Stimulated activated CD8-positive, alpha-beta memory T cell treated with anti-CD3 and anti-CD28 coated beads, Interleukin-15, amount 100 ng/mL, for 1 hour (primary cell): Measurements from ENCODE around the gene ZNF185.
"Not testable (repeated sequence)": the region's sequence is repeated elsewhere in the genome, so short reads cannot be mapped to it uniquely, and the experiment has no call there.

ENCODE experiments used
- DNase-seq: peaks from one replicate; pipeline ENCODE4 v3.0.0-alpha.2; 2020; ENCODE audit warnings: low read depth

ZNF185 gene

DNA sequence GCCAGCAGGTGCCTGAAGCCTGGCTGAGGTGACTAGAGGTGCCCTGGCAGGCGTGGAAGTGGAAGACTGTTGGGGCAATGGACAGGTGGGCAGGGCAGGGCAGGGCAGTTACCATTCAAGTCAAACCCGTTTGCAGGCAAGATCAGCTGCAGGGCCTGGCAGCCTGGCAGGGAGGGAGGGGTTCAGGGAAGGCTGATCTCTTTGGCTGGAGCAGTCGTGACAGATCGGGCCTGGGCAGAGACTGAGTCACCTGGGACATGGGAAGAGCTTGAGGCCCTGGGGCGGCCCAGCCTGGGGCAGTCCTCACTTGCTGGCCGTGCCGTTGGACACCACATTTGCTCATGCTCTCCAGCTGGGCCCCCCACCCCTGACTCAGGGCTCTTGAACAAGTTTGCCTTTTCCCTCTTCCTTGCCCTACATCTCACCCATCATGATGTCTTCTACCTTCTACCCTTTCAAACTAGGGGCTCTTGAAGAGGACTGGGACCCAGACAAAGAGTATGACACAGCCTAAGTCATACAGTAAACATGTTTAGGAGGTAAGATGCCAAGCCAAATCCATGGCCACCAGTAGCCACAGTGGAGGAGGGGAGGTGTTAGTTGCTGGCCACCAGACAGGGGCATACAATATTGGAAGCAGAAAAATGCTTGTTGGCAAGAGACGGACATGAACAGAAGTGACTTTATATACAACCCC lies 2.0 kb upstream of the ZNF185 start:
- DNase-seq: no peak

DNA sequence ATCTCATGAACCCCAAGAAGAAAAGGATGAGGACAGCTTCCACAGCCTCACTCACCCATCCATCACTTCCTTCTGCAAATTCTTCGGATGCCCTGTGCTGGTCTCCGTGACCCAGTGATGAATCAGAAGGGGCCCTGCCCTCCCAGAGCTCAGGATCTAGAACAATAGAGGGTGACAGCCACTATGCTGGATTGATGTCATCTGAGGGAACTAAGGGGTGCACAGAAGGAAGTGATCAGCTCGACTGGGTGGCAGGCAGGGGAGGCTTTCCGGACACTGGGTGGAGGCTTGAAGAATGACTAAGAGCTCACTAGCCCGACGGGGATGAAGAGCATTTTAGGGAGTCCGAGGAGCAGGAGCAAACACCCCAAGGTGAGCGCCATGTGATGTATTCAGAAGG lies 1.4 kb upstream of the ZNF185 start:
- no peak for DNase-seq

DNA sequence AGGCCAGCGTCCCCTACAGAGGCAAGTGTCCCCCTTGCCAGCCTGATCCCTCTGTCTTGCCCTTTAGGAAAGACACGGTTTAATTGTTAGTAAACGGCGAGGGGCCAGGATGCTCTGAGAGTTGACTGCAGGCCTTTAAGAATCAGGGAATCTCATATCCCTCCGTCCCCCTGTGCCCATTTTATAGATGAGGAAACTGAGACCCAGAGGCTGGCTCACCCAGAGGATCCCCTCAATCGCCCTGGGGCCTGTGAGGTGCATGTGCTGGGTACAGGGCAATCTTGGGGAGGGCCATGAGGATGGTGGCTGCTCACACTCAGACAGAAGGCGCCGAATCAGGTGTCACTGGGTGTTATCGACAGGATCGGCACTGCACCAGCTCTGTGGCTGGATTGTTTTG lies 575 bp downstream of the ZNF185 start:
- no peak for DNase-seq

DNA sequence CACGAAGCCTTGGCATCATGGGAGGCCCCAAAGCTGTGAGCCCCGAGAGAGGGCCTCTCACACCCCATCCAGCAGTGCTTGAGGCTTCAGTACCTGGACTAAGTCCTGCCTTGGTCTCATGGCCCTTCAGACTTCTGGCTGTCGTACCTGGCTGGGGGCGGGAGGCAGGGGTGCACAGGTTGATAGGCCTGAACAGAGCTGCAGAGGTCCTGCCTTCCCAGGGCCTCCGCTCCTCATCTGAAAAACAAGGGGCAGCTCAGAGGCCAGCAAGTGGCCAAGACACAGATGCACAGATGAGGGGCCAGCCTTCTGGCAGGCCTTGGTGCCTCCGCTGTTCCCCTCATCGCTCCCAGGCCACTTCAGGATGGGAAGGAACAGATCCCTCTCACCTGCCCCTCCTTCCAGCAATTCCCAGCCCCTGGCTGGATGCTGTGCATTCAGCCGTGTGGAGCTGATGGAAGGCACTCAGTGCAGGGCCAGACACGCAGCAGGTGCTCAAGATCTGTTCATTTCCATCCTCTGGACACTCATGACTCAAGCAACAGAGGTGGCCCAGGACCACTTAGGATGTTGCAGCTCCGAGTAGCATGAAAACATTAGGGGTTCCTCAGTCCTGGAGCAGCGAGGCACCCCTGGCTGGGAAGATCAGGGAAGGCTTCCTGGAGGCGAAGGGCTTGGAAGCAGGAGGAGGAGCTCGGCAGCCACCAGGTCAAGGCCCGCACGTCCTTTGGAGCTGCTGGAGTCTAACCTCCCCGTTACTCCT lies 1.4 kb downstream of the ZNF185 start:
- DNase-seq: no peak

DNA sequence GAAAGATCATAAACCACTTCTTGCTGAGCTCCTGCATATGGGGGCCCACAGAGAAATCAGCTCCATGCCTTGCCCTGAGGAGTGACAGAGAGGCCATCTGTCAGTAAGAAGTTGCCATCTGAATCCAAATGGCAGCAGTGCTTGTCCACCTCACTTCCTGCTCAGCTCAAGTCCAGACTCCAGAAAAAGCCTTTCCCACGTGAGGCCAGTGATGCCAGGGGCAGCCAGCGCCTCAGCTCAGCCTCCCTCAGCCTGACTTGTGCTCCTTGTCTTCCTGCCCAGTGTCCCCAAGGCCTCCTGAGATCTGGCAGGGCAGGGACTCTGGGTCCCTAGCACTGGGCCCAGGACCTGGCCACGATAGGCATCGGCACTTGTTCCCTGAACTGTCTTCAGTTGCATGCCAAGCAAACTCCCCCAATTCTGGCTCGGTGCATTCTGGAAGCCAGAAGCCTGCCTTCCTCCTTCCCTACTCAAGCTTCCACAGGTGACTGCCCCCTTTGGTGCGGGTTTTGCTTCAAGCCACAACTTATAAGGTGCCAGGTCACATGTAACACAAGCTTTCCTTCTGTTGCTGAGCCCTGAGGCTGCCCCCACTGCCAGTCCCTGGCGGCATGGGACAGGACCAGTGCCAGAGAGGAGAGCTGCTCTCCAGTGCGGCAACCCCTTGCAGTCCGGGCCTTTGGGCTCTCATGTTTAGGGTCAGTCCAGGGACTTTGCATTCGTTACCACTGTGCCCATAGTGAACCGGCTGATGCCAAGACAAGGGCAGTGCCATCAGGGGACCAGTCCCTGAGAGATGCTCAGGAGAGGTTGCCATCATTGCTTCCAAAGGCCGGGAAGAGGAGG lies 2.2 kb downstream of the ZNF185 start:
- DNase-seq: no peak

DNA sequence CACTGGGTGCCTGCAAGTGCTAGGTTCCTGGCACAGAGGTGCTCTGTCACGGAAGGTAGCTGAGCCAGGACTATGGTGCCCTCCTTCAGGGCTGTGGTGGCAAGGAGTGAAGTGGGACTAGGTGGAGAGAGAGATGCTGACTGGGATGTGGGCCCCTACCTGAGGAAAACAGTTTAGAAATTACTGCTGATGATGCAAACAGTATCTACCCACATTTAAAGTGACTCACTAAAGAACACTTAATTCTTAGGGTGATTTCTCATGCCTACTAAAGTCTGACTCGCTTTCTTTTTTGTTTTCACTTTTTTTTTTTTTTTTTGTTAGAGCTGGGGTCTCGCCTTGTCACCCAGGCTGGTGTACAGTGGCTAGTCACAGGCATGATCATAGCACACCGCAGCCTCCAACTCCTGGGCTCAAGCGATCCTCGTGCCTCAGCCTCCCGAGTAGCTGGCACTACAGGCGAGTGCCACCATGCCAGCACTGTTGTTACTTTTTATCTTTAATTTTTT lies 3.1 kb downstream of the ZNF185 start:
- DNase-seq: no peak

DNA sequence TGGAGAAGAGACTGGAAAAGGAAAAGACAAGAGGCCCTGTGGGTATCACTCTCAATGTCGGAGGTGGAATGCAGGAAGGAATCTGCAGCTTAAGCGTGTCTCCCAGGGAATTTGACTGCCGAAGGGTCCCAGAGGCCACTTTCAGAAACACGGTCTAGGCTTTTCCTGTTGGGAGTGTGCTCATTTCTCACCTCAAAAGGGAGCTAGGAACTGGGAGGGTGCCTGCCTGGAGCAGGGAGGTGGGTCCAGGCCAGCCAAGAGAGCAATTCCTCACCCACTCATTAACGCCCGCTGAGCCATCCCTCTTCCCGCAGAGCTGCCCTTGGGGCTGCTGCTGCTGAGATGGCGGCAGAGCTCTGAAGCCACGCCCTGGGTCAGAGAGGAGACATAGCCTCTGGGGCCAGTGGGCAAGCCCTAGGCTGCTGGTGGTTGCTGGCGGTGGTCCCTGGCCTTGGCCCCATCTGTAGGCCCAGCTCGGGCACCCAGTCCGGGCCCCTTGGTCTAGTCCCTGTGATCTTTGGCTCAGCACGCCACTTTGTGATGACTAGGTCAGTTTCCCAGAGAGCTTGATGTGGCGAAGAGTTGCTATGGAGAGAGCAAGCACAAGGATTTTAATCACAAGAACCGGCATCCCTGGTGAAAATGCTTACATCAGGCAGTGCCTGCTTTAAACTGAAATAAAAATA lies 4.1 kb downstream of the ZNF185 start:
- DNase-seq: no peak

DNA sequence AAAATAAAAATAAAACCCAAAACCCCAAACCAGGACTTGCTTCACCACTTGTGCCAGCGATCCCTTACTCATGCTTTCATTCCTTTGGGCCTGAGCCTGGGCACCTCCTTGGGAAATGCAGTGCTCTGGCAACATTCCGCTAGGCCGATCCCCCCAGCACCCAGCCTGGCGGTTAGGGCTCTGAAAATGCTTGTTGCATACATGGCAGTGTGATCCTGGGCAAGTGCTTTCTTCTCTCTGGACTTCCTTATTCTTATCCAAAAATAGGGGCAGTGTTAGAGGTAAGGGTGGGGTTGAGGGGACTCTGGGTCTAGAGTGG lies 4.6 kb downstream of the ZNF185 start:
- DNase-seq: no peak

DNA sequence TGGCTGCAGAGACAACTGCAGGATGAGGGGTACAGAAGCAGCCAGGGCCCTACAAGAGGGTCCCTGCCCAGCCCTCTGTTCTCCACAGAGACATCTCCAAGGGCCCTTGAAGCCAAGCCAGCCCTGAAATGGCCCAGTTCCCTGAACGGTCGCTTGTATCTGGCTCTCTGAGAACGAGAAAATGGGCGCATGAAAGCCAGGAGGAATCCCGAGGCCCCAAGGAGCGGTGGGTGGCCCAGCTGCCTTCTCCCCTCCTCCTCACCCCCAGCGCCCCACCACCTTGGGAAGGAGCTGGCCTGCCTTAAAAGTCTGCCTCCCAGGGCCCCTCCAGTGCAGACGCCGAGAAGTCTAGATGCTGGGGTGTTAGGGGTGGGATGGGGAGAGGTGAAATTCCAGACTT lies 5.7 kb downstream of the ZNF185 start:
- no peak for DNase-seq

DNA sequence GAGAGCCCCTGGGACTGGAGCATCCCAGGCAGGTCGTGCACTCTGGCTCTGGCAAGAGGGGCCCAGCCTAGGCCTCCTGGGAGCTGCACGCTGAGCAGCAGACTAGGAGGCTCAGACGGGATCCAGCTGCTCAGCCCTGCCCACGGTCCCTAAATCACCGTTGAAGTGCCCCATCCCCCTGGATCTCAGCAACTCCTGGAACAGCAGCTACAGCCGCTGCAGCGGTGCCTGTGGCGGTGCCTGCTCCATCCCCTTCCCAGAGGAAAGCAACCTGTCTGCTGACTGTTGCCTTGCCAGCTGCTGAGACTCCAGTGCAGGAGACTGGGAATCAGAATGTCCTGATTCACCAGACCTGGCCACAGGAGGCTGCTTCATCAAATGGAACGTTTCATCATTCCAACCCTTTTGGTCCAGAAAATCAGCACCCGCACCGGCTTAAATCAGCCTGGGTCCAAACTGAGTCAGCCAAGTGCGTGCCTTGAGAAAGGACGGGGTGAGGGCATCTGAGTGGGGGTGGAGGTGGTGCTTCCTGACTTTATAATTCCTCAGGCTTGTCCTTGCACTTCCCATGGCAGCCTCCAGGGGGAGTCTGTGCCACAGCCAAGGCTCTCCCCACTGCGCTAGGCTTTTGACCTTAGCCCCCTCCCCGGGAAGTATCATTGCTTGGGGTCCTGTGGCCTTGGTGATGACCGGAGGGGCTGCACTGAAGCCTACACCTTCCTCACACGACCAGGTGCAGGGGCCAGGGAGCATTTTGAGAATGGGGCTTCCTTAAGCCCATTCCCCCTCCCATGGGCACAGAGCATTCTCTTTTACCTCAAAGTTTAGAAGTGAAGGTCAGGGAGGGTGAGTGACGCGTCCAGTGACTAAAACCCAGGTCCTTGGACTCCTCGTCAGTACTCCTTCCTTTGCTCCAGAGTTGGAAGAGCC lies 6.5 kb downstream of the ZNF185 start:
- DNase-seq: no peak

DNA sequence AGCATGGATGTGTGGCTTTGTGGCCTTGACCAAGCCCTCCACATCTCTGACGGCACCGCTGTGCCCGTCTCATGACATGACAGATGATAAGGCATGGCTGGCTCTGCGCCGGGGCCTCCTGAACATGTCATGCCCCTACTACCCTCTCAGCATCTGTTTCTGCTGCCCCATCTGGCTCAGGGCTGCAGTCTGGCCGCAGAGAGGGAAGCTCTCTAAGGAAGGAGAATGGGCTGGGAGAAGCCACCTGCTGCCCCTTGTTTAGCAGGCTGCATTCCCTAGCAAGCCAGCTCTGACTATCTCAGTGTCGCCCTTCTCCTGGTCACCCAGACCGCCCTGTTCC lies 7.2 kb downstream of the ZNF185 start:
- DNase-seq: no peak

DNA sequence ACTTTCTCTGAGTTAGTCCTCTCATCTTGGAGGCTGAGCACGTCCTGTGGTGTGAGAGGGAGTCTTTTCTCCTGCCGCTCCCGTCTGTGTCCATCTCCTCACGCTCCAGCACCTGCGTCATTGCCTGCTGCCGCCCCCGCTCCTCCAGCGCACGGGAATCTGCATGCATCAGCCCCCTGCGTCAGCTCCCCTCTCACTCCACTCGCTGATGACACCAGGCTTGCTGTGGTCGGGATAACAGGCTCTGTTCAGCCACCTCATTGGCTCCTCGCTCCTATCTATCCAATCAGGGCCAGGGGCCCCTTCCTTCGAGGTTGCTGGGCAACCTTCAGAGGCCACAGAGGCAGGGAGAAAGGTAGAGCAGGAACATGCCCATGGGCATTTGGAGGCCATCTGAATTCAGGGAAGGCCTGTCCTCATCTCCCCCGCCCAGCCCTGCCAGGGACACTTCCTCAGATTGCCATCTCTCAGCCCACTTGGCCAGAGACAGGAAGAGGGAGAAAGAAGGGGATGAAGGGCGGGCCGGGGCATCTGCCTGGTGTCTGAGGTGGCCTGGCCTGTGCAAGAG lies 9.3 kb downstream of the ZNF185 start:
- DNase-seq: no peak

DNA sequence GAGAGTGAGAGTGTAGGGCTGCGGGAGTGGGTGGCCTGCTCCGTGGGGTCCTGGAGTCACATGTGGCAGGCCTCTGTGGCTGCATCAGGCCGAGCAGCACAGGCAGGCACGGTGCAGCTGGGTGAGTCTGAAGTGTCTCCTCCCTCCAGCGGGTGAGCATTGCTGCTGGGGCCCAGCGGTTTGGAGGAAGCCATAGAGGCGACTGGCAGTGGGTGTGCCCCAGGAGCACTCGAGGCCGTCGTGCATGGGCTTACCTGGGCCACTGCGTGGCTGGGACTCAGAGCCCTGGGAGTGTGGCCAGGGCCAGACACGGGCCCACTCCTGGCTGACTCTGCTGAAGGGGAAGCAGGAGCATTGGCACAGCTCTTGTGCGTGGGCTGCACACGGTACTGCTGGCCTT lies 10.6 kb downstream of the ZNF185 start:
- no peak for DNase-seq

DNA sequence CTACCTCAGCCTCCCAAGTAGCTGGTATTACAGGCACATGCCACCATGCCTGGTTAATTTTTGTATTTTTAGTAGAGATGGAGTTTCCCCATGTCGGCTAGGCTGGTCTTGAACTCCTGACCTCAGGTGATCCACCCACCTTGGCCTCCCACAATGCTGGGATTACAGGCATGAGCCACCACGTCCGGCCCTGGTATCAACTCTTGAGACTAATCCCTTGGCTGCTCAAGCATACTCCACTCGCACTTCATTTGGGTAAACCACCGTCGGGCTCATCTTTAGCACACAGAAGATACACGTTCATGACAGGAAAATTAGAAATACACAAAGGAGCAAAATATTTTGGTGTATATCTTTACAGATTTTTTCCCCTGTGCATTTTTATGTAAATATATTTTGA lies 12.2 kb downstream of the ZNF185 start:
- DNase-seq: not testable (repeated sequence)

DNA sequence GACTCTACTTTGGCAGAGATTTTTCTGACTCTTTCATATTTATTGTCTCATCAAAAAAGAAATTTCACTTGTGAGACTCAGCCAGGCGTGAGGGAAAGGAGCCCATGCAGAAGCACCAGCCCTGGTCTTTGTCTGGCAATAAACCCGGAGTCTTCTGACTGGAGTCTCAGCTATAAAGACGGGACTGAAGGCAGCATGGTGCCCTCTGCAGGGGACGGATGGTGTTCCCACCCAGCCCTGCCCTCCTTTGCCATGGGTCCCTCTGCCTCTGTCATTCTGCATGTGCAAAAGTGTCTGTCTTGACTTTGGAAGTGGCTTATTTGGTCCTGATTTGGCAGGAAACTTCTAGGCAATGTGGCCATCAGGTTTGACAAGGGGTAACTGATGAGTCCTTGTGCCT lies 14.2 kb downstream of the ZNF185 start:
- DNase-seq: no peak

DNA sequence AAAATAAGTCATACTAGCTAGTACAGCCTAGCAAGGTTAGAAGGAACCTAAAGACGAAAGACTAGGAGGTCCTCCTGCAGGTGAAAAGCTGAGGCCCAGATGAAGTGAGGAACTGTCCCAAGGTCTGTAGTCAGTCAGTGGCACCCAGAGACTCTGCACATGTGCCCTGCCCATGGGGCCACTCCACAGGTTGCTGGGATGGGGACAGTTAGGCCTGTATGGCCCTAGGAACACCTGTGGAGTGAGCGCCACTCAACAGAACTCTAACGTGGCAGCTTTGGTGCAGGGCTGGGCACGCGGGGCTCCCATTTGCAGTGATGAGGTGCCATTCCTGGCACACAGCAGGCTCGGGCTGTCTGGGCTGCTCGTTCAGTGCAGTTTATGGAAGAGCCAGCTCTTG lies 14.8 kb downstream of the ZNF185 start:
- DNase-seq: no peak

DNA sequence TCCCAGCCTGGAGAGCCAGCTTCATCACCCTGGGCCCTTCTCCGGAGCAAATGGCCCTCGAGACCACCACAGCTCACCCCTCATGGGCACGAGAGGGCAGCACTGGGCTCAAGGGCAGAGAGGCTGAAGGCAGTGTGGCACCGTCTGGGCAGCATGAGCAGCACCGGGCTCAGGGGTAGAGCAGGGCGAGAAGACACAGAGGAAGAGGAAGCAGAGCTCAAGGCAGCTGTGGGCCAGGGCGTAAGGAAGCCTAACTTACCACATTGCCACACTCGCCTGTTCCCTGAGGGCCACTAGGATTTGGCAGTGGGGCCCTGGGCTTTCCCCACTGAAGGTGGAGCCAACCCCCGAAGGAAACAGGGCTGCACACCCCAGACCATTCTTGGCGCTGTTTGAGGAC lies 15.5 kb downstream of the ZNF185 start:
- no peak for DNase-seq

DNA sequence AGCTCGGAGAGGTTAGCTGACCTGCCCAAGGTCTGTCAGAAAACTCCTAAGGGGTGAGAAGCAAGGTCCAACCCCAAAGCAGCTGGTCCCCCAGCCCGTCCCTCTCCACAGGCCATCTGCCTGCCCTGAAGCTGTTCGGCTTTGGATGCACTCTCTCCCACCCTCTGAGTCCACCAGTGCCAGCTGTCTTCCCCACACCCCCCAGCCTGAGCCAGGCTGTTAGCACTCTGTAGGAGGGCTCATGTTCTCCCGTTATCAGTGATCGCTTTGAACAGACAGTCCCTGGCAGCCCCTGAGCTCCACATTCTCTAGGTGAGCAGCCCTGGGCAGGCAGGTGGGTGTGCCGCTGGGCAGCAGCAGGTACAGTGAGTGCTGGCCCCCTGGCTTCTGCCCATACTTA lies 16.0 kb downstream of the ZNF185 start:
- no peak for DNase-seq

DNA sequence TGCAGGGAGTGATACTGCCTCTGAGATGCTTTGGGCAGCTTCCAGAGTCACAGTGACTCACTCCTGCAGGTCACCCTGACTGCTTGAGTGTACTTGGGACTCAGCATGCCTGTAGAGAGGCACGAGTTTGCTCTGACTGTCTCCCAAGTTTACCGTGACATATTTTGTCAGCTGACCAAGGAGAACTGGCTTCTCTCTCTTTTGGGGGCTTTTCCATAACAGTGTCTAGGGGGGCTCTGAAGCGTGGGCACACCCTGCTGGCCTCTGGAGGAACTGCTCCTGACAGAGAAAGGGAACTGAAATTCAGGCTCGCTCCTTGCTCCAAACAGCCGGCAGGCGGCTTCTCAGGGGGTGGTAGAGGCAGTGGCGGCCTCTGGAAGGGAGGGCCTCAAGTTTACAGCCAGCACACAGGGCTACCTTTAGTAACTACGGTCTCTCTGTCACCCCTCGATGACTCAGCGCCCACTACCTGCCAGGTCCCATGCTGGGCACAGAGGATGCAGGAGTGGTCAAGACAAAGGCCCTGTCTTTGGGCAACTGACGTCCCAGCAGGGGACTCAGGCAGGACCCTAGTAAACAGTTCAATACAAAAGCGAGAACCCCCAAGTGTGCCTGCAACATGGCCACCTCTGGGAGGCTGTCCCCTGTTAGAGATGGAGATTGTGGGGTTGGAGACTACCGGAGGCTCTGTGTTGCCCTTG lies 17.8 kb downstream of the ZNF185 start:
- DNase-seq: no peak
